ENCODE measurements around the gene PDE1A. TPM values are rescaled to one million over a fixed set of nuclear protein-coding genes. Genes with fewer than 3 reads are reported as not detected.

Gene PDE1A
- total and polyA plus RNA-seq, 4 donors, result 1.0 to 11.8 (median 3.6) TPM

- Histone ChIP-seq H3K36me3 (ENCODE audit: control insufficient read depth in 4 of 4, insufficient read depth in 4 of 4, low read length in 4 of 4) (no peaks in the 10 kb centered on the region), H3K27me3 (ENCODE audit: control insufficient read depth in 3 of 3, insufficient read depth in 3 of 3, low read length in 2 of 3) (no peaks in the 10 kb centered on the region), H3K9ac (ENCODE audit: insufficient read depth in 1 of 2, low read length in 2 of 2) (no peak overlapping the region), H3K9me3 (ENCODE audit: control insufficient read depth in 4 of 4, insufficient read depth in 3 of 4, low read length in 3 of 4) (no peaks in the 10 kb centered on the region), H3K4me3 (no peak overlapping the region), H3K27ac (ENCODE audit: low read depth in 1 of 2, low read length in 1 of 2) (no peak overlapping the region), H3K4me1 (ENCODE audit: control insufficient read depth in 5 of 5, insufficient read depth in 5 of 5, low read length in 5 of 5) (peaks cover 0 to 8% (median 0%) of the 10 kb centered on the region in 5 donors)
- WGBS, 2 donors, result 45 to 69% methylated on average over 2 of the region's 2 CpGs
- no peak for TF ChIP-seq CTCF (IDR thresholded peaks at IDR 0.05; ENCODE audit: control extremely low read depth, extremely low read depth)
- DNase-seq, result no peak
- no peak for ATAC-seq (ENCODE audit: insufficient read depth, low FRiP score)
These were observed 198.8 kb downstream of the PDE1A start for GRCh38 chr2:182228073-182228473.

GRCh38 chr2:182226807-182227206 lies 200.0 kb downstream of the PDE1A start:
- Histone ChIP-seq H3K27me3 (ENCODE audit: control insufficient read depth in 3 of 3, insufficient read depth in 3 of 3, low read length in 2 of 3) (no peaks in the 10 kb centered on the region), H3K4me1 (ENCODE audit: control insufficient read depth in 5 of 5, insufficient read depth in 5 of 5, low read length in 5 of 5) (peaks cover 0 to 8% (median 0%) of the 10 kb centered on the region in 5 donors), H3K27ac (ENCODE audit: low read depth in 1 of 2, low read length in 1 of 2) (no peak overlapping the region), H3K9ac (ENCODE audit: insufficient read depth in 1 of 2, low read length in 2 of 2) (no peak overlapping the region), H3K9me3 (ENCODE audit: control insufficient read depth in 4 of 4, insufficient read depth in 3 of 4, low read length in 3 of 4) (no peaks in the 10 kb centered on the region), H3K4me3 (no peak overlapping the region), H3K36me3 (ENCODE audit: control insufficient read depth in 4 of 4, insufficient read depth in 4 of 4, low read length in 4 of 4) (no peaks in the 10 kb centered on the region)
- 92 to 93% methylated on average over 4 of the region's 4 CpGs for WGBS, 2 donors
- DNase-seq (no peak), ATAC-seq (ENCODE audit: insufficient read depth, low FRiP score) (no peak)
- no peak for TF ChIP-seq CTCF (IDR thresholded peaks at IDR 0.05; ENCODE audit: control extremely low read depth, extremely low read depth)

DNA sequence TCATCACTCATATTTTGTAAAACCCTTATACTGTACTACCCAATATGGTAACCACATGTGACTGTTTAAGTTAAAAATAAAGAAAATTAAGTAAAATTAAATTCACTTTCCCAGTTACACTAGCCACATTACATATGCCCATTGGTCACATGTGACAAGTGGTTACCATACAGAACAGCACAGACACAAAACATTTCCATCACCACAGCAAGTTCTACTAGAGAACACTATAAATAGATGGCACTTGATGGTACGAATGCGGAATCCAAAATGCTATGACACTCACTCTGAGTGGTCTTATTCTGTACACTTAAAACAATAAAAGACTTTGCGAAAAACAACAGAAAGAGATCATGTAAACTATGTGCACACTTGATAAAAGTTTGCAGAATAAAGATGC lies 202.2 kb downstream of the PDE1A start:
- Histone ChIP-seq H3K9me3 (ENCODE audit: control insufficient read depth in 4 of 4, insufficient read depth in 3 of 4, low read length in 3 of 4) (no peaks in the 10 kb centered on the region), H3K27me3 (ENCODE audit: control insufficient read depth in 3 of 3, insufficient read depth in 3 of 3, low read length in 2 of 3) (no peaks in the 10 kb centered on the region), H3K36me3 (ENCODE audit: control insufficient read depth in 4 of 4, insufficient read depth in 4 of 4, low read length in 4 of 4) (no peaks in the 10 kb centered on the region), H3K4me1 (ENCODE audit: control insufficient read depth in 5 of 5, insufficient read depth in 5 of 5, low read length in 5 of 5) (peaks cover 0 to 8% (median 0%) of the 10 kb centered on the region in 5 donors), H3K4me3 (no peak overlapping the region), H3K9ac (ENCODE audit: insufficient read depth in 1 of 2, low read length in 2 of 2) (no peak overlapping the region), H3K27ac (ENCODE audit: low read depth in 1 of 2, low read length in 1 of 2) (no peak overlapping the region)
- DNase-seq, result no peak
- ATAC-seq (ENCODE audit: insufficient read depth, low FRiP score), result no peak
- no peak for TF ChIP-seq CTCF (IDR thresholded peaks at IDR 0.05; ENCODE audit: control extremely low read depth, extremely low read depth)
- WGBS, 2 donors, result 94 to 96% methylated on average over 3 of the region's 3 CpGs

DNA sequence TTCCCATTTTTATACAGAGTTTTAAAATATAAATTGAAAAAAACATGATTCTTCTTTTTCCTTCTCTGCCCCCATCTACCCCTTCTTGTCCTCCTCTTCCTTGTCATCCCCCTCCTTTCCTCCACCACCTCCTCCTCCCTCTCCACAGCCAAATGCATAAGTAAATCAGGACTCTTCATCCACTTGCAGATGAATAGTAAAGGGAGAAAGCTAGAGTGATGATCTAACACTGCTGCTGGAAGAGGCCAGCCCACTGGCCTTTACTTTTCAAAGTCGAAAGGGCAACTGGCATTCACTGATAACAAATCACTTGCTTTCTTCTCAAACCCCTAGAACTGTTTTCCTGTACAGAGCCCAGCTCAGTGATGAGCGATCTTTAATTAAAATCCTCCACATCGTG lies 205.8 kb downstream of the PDE1A start:
- no peak for TF ChIP-seq CTCF (IDR thresholded peaks at IDR 0.05; ENCODE audit: control extremely low read depth, extremely low read depth)
- no peaks in the 10 kb centered on the region for H3K9me3 ChIP-seq (ENCODE audit: control insufficient read depth in 4 of 4, insufficient read depth in 3 of 4, low read length in 3 of 4)
- 60 to 71% methylated on average over 3 of the region's 3 CpGs for WGBS, 2 donors

More for the DNA sequence above, 205.8 kb downstream of the PDE1A start:
- Histone ChIP-seq H3K4me1 (ENCODE audit: control insufficient read depth in 5 of 5, insufficient read depth in 5 of 5, low read length in 5 of 5) (peaks cover 0 to 3% (median 0%) of the 10 kb centered on the region in 5 donors), H3K27ac (ENCODE audit: low read depth in 1 of 2, low read length in 1 of 2) (no peak overlapping the region), H3K36me3 (ENCODE audit: control insufficient read depth in 4 of 4, insufficient read depth in 4 of 4, low read length in 4 of 4) (no peaks in the 10 kb centered on the region), H3K9ac (ENCODE audit: insufficient read depth in 1 of 2, low read length in 2 of 2) (no peak overlapping the region), H3K4me3 (no peak overlapping the region), H3K27me3 (ENCODE audit: control insufficient read depth in 3 of 3, insufficient read depth in 3 of 3, low read length in 2 of 3) (no peaks in the 10 kb centered on the region)
- ATAC-seq (ENCODE audit: insufficient read depth, low FRiP score), result no peak
- no peak for DNase-seq

All from lung (tissue), 12 donors.